IMR-90 (cell line): ENCODE data around the gene TENT5C. TPM values are rescaled to one million over a fixed set of nuclear protein-coding genes. Genes with fewer than 3 reads are reported as not detected.

Source experiments
- ATAC-seq: fragments of 200-7000 bp; cut with Tn5 transposase; 2 replicates; pipeline ENCODE4 v1.9.1; 2020; ENCODE audit warnings: low read depth, mild to moderate bottlenecking, moderate library complexity
- BruUV-seq: library from RNA; stranded (reverse); fragments of 400-500 nt; replicated peaks from 2 replicates; lab custom pipeline; 2021; lab: Mats Ljungman, UMichigan
- CTCF ChIA-PET: fragments of 300-600 bp; formaldehyde crosslinking; extraction: SDS; loops from one replicate; lab custom pipeline; 2021; ENCODE audit warnings: antibody characterized with exemption; lab: Yijun Ruan, JAX
- POLR2A ChIA-PET: fragments of 300-600 bp; sonication (Branson Sonifier 250); formaldehyde crosslinking; loops from one replicate; lab custom pipeline; 2022; ENCODE audit warnings: antibody characterized with exemption; ENCODE audit not compliant: unreplicated experiment; lab: Charles Lee
- DNase-seq: peaks from one replicate; pipeline ENCODE4 v3.0.0; 2013
- H2AFZ ChIP-seq: replicated peaks from 2 replicates; pipeline ENCODE3; 2013; ENCODE audit warnings: low read length, mild to moderate bottlenecking; ENCODE audit not compliant: poor library complexity
- H2AK5ac ChIP-seq: 2 replicates; pipeline ENCODE4 v1.6.1; 2013; ENCODE audit warnings: low read depth, low read length, inconsistent platforms
- H2AK9ac ChIP-seq: replicated peaks from 2 replicates; pipeline ENCODE3; 2013; ENCODE audit warnings: mild to moderate bottlenecking, low read depth, low read length, moderate library complexity; ENCODE audit not compliant: poor library complexity
- H2BK120ac ChIP-seq: 2 replicates; pipeline ENCODE4 v1.6.1; 2013; ENCODE audit warnings: low read depth, low read length, inconsistent platforms
- H2BK15ac ChIP-seq: 3 replicates; pipeline ENCODE4 v1.6.1; 2013; ENCODE audit warnings: low read depth, low read length, inconsistent platforms
- H2BK20ac ChIP-seq: 2 replicates; pipeline ENCODE4 v1.6.1; 2013; ENCODE audit warnings: low read depth, mild to moderate bottlenecking, inconsistent platforms, low read length, moderate library complexity
- H2BK5ac ChIP-seq: 2 replicates; pipeline ENCODE4 v1.6.1; 2013; ENCODE audit warnings: mild to moderate bottlenecking, low read depth, low read length, inconsistent platforms; ENCODE audit not compliant: poor library complexity, severe bottlenecking
- H3K14ac ChIP-seq: replicated peaks from 2 replicates; pipeline ENCODE4 v1.6.1; 2013; ENCODE audit warnings: low read depth, low read length, inconsistent platforms
- H3K18ac ChIP-seq: 2 replicates; pipeline ENCODE4 v1.6.1; 2013; ENCODE audit warnings: low read depth, low read length, control low read depth
- H3K23ac ChIP-seq: 2 replicates; pipeline ENCODE4 v1.6.1; 2013; ENCODE audit warnings: low read depth, low read length, inconsistent platforms
- H3K27ac ChIP-seq: 2 replicates; pipeline ENCODE4 v1.5.1; 2013; ENCODE audit warnings: mild to moderate bottlenecking, control low read depth, low read length; ENCODE audit not compliant: insufficient read depth
- H3K27me3 ChIP-seq: 2 replicates; pipeline ENCODE4 v1.6.1; 2013; ENCODE audit warnings: low read length; ENCODE audit not compliant: control insufficient read depth, insufficient read depth
- H3K36me3 ChIP-seq: 2 replicates; pipeline ENCODE4 v1.6.1; 2013; ENCODE audit warnings: low read length, mixed read lengths; ENCODE audit not compliant: control insufficient read depth, insufficient read depth
- H3K4ac ChIP-seq: 2 replicates; pipeline ENCODE4 v1.6.1; 2013; ENCODE audit warnings: low read depth, low read length, inconsistent platforms
- H3K4me1 ChIP-seq: 2 replicates; pipeline ENCODE4 v1.6.1; 2013; ENCODE audit warnings: low read length, mixed read lengths; ENCODE audit not compliant: control insufficient read depth, insufficient read depth
- H3K4me2 ChIP-seq: 2 replicates; pipeline ENCODE4 v1.6.1; 2013; ENCODE audit warnings: low read depth, mild to moderate bottlenecking, control low read depth, low read length, moderate library complexity
- H3K4me3 ChIP-seq: 2 replicates; pipeline ENCODE4 v1.5.1; 2013; ENCODE audit warnings: low read depth, mild to moderate bottlenecking, control low read depth, low read length, moderate library complexity; ENCODE audit not compliant: insufficient read depth
- H3K56ac ChIP-seq: 2 replicates; pipeline ENCODE4 v1.6.1; 2013; ENCODE audit warnings: low read length, inconsistent platforms; ENCODE audit not compliant: insufficient read depth; ENCODE audit errors: extremely low read depth
- H3K79me1 ChIP-seq, 2 experiments: 2 replicates each; pipeline ENCODE4 v1.6.1; 2013; ENCODE audit warnings: low read length in 2 of 2, inconsistent platforms in 1 of 2, low read depth in 1 of 2
- H3K9ac ChIP-seq: 2 replicates; pipeline ENCODE4 v1.6.1; 2013; ENCODE audit warnings: low read depth, low read length, control low read depth
- H3K9me1 ChIP-seq: 2 replicates; pipeline ENCODE4 v1.6.1; 2013; ENCODE audit warnings: low read length, inconsistent platforms; ENCODE audit not compliant: insufficient read depth
- H3K9me3 ChIP-seq: 2 replicates; pipeline ENCODE4 v1.6.1; 2013; ENCODE audit warnings: low read length; ENCODE audit not compliant: control insufficient read depth, insufficient read depth
- H4K20me1 ChIP-seq: 2 replicates; pipeline ENCODE4 v1.6.1; 2013; ENCODE audit warnings: low read length, inconsistent platforms; ENCODE audit not compliant: insufficient read depth
- H4K5ac ChIP-seq: 2 replicates; pipeline ENCODE4 v1.6.1; 2013; ENCODE audit warnings: mild to moderate bottlenecking, low read depth, low read length, control low read depth
- H4K8ac ChIP-seq, 2 experiments: 2 replicates each; pipeline ENCODE4 v1.6.1; 2013; ENCODE audit warnings: low read depth in 2 of 2, low read length in 2 of 2, control low read depth in 1 of 2, inconsistent platforms in 1 of 2
- H4K91ac ChIP-seq: 2 replicates; pipeline ENCODE4 v1.6.1; 2013; ENCODE audit warnings: low read depth, low read length, inconsistent platforms; ENCODE audit not compliant: insufficient read depth
- CEBPB ChIP-seq: IDR thresholded peaks from 2 replicates; pipeline ENCODE4 v1.6.1; 2012; ENCODE audit warnings: low read depth, low read length, improper control_type of control experiment
- CHD1 ChIP-seq: IDR thresholded peaks from 2 replicates; pipeline ENCODE4 v1.6.1; 2012; ENCODE audit warnings: low read depth, low read length, improper control_type of control experiment
- CTCF ChIP-seq: conservative IDR thresholded peaks from 2 replicates; pipeline ENCODE4 v1.5.1; 2012; ENCODE audit warnings: mild to moderate bottlenecking, low read depth, low read length, improper control_type of control experiment
- FOS ChIP-seq: fragments of 150-350 bp; IDR thresholded peaks from 2 replicates; pipeline ENCODE4 v1.6.1; 2016; ENCODE audit warnings: low read depth, low read length
- MAFK ChIP-seq: IDR thresholded peaks from 2 replicates; pipeline ENCODE4 v1.6.1; 2012; ENCODE audit warnings: low read depth, low read length, improper control_type of control experiment
- MXI1 ChIP-seq: IDR thresholded peaks from 2 replicates; pipeline ENCODE4 v1.6.1; 2012; ENCODE audit warnings: low read depth, mild to moderate bottlenecking, low read length, moderate library complexity, borderline replicate concordance
- POLR2A ChIP-seq: IDR thresholded peaks from 2 replicates; pipeline ENCODE4 v1.6.1; 2012; ENCODE audit warnings: mild to moderate bottlenecking, low read depth, low read length
- RFX5 ChIP-seq: IDR thresholded peaks from 2 replicates; pipeline ENCODE4 v1.8.0; 2012; ENCODE audit warnings: low read depth, mild to moderate bottlenecking, low read length, moderate library complexity
- USF2 ChIP-seq: fragments of 150-350 bp; IDR thresholded peaks from 2 replicates; pipeline ENCODE4 v1.6.1; 2017; ENCODE audit warnings: mild to moderate bottlenecking, antibody characterized with exemption, low read length, low read depth
- WGBS, 2 experiments: methylation state at CpG; one replicate each; pipeline versions ENCODE4 v1.1.5 to v1.1.7; 2013; ENCODE audit warnings: missing lambda C conversion rate in 2 of 2; ENCODE audit not compliant: insufficient read length in 1 of 2; ENCODE audit errors: extremely low coverage in 2 of 2; 5-methylcytosine and 5-hydroxymethylcytosine counted together
- dilution Hi-C: fragments of 300-500 bp; cut with HindIII; formaldehyde crosslinking; loops from one replicate; pipeline ENCODE4 v1.14.3; 2018; ENCODE audit warnings: low sequenced_read_pairs; ENCODE audit not compliant: unreplicated experiment
- in situ Hi-C: fragments of 300-500 bp; cut with MboI; formaldehyde crosslinking; loops from 3 replicates; pipeline ENCODE4 v1.14.3; 2019; ENCODE audit warnings: low sequenced_read_pairs, inconsistent platforms, mixed read lengths
- intact Hi-C: fragments of 100-400 bp; cut with micrococcal nuclease; formaldehyde crosslinking; loops from 2 replicates; pipeline ENCODE4 v1.10.0; 2022
- polyA plus RNA-seq, 3 experiments: library from polyadenylated mRNA; depleted of rRNA; stranded (reverse); fragments of >200 nt; gene quantifications; 2 replicates each; pipeline ENCODE4 v1.2.3, GENCODE V29; 2012; ENCODE audit warnings: low replicate concordance in 1 of 3
- total RNA-seq: library from RNA; depleted of rRNA; stranded (reverse); fragments of >200 nt; gene quantifications from 2 replicates; pipeline ENCODE4 v1.2.3, GENCODE V29; 2012

Gene TENT5C
- total and polyA plus RNA-seq, 2 of the 4 experiments (the other 2 are of a cell fraction), result 1.5 to 4.1 TPM

- Histone ChIP-seq H3K79me1 (no peaks in the 10 kb centered on the region), H4K5ac (no peak overlapping the region), H3K36me3 (no peaks in the 10 kb centered on the region), H3K27me3 (peaks cover 20% of the 10 kb centered on the region), H2BK15ac (no peak overlapping the region), H4K8ac (no peak overlapping the region), H2AK9ac (no peak overlapping the region), H4K91ac (no peak overlapping the region), H3K14ac (no peak overlapping the region), H3K23ac (no peak overlapping the region), H2AK5ac (no peak overlapping the region), H3K4me1 (no peaks in the 10 kb centered on the region; the same call in 1 of the 2 replicates), H3K9me3 (no peaks in the 10 kb centered on the region), H3K4me3 (no peak overlapping the region), H3K18ac (no peak overlapping the region), H3K9me1 (no peaks in the 10 kb centered on the region), H2AFZ (no peak overlapping the region), H2BK20ac (no peak overlapping the region), H3K4ac (no peak overlapping the region), H3K9ac (no peak overlapping the region), H3K27ac (no peak overlapping the region), H2BK5ac (no peak overlapping the region), H3K4me2 (no peak overlapping the region), H2BK120ac (no peak overlapping the region), H4K20me1 (no peaks in the 10 kb centered on the region), H3K56ac (no peak overlapping the region)
- 83% methylated on average over 1 of the region's 4 CpGs; no CpG with 5 or more reads in 1 of the 2 experiments for WGBS, 2 experiments
- ChIA-PET CTCF (no interaction called here), POLR2A (no interaction called here)
- intact Hi-C loops (no loop called here), dilution Hi-C loops (no loop called here), in situ Hi-C loops (no loop called here)
- BruUV-seq, result no TSS peak
- no peak for DNase-seq
- no peak for ATAC-seq
- no peak for TF ChIP-seq RFX5
- no peak for TF ChIP-seq MXI1
- no peak for TF ChIP-seq USF2
- no peak for TF ChIP-seq CEBPB
- TF ChIP-seq CHD1, result no peak
- TF ChIP-seq CTCF, result no peak
- no peak for TF ChIP-seq FOS
- no peak for TF ChIP-seq MAFK
- TF ChIP-seq POLR2A, result no peak
Observed at GRCh38 chr1:117565076-117565556, 40.7 kb upstream of the TENT5C start.
